Hepatocyte (in vitro differentiated cells): ENCODE measurements around the gene ZNF680.

ENCODE experiments used
- CTCF ChIP-seq: fragments of 200-600 bp; sonication (generic); IDR thresholded peaks from 2 replicates; pipeline ENCODE4 v1.5.1; 2016; ENCODE audit warnings: antibody characterized with exemption, mild to moderate bottlenecking; ENCODE audit not compliant: poor library complexity
- EZH2 ChIP-seq: fragments of 200-600 bp; sonication (generic); IDR thresholded peaks from 2 replicates; pipeline ENCODE4 v1.6.1; 2016; ENCODE audit warnings: antibody characterized with exemption, mild to moderate bottlenecking, borderline replicate concordance
- EZH2phosphoT487 ChIP-seq: fragments of 200-600 bp; sonication (generic); IDR thresholded peaks from one replicate; pipeline ENCODE4 v1.6.1; 2018; ENCODE audit warnings: antibody characterized with exemption, mild to moderate bottlenecking, low read depth, moderate library complexity; ENCODE audit not compliant: unreplicated experiment, severe bottlenecking

- no peak for TF ChIP-seq CTCF
- TF ChIP-seq EZH2 = no peak
- TF ChIP-seq EZH2phosphoT487 = no peak
Measured at GRCh38 chr7:64558323-64558705, 4.6 kb downstream of the ZNF680 start.
